HG02588 (cell line): ENCODE data around the gene RSPRY1.

ENCODE experiments used
- ATAC-seq: cut with Tn5 transposase; IDR thresholded peaks from one replicate; pipeline ENCODE4 v1.9.1; 2021; ENCODE audit warnings: mild to moderate bottlenecking, moderate library complexity; ENCODE audit not compliant: unreplicated experiment

RSPRY1 gene

GRCh38 chr16:57185945-57186871 is at the start of gene RSPRY1, which contains the start of gene PSME3IP1:
TSS of gene RSPRY1 (plus strand) at chr16:57186329. CDS start at chr16:57204659, 18,330 bp downstream.
TSS of gene PSME3IP1 (minus strand) at chr16:57186039. CDS start at chr16:57173854, 12,185 bp downstream.
- peak; percentile 80 for ATAC-seq

- ATAC-seq, result no peak
Measured at GRCh38 chr16:57137043-57137442, 49.1 kb upstream of the RSPRY1 start.

GRCh38 chr16:57137566-57138273 is 48.4 kb upstream of the RSPRY1 start:
- ATAC-seq, result no peak

- ATAC-seq, result no peak
Measured at GRCh38 chr16:57138281-57138935, 47.7 kb upstream of the RSPRY1 start.

GRCh38 chr16:57140931-57141668 is 45.0 kb upstream of the RSPRY1 start:
- ATAC-seq, result no peak

- ATAC-seq, result no peak
Measured at GRCh38 chr16:57141822-57142631, 44.1 kb upstream of the RSPRY1 start.

- no peak for ATAC-seq
Measured at GRCh38 chr16:57143149-57143921, 42.8 kb upstream of the RSPRY1 start.

GRCh38 chr16:57144027-57144426 is 42.1 kb upstream of the RSPRY1 start:
- ATAC-seq, result no peak

GRCh38 chr16:57145046-57146021 is 40.8 kb upstream of the RSPRY1 start:
- ATAC-seq, result no peak

- ATAC-seq, result no peak
Measured at GRCh38 chr16:57146040-57146647, 40.0 kb upstream of the RSPRY1 start.

- no peak for ATAC-seq
Measured at GRCh38 chr16:57146735-57147134, 39.4 kb upstream of the RSPRY1 start.

- no peak for ATAC-seq
Measured at GRCh38 chr16:57147381-57148221, 38.5 kb upstream of the RSPRY1 start.

- ATAC-seq, result no peak
Measured at GRCh38 chr16:57148481-57148880, 37.6 kb upstream of the RSPRY1 start.

GRCh38 chr16:57149391-57149790 is 36.7 kb upstream of the RSPRY1 start:
- ATAC-seq, result no peak

- no peak for ATAC-seq
Measured at GRCh38 chr16:57150682-57151330, 35.3 kb upstream of the RSPRY1 start.

GRCh38 chr16:57151369-57151768 is 34.8 kb upstream of the RSPRY1 start:
- ATAC-seq, result no peak
